HL-60 (cell line): ENCODE data around the gene PDZD4.

ENCODE experiments used
- CTCF ChIP-seq: IDR thresholded peaks from one replicate; pipeline ENCODE4 v1.5.1; 2011; ENCODE audit warnings: low read length, control low read depth, inconsistent platforms; ENCODE audit not compliant: insufficient read depth
- GABPA ChIP-seq: IDR thresholded peaks from 2 replicates; pipeline ENCODE4 v1.6.1; 2012; ENCODE audit warnings: low read depth
- POLR2AphosphoS5 ChIP-seq: IDR thresholded peaks from 2 replicates; pipeline ENCODE4 v1.6.1; 2012; ENCODE audit warnings: low read depth

- TF ChIP-seq CTCF (no peak), GABPA (no peak), POLR2AphosphoS5 (no peak)
Measured at GRCh38 chrX:153868576-153869472, 38.5 kb upstream of the PDZD4 start.
